ENCODE data around the gene OR14I1. TPM values are rescaled to one million over a fixed set of nuclear protein-coding genes. Genes with fewer than 3 reads are reported as not detected.

The OR14I1 gene
- total RNA-seq = not detected
- long read RNA-seq = 0 reads

DNA sequence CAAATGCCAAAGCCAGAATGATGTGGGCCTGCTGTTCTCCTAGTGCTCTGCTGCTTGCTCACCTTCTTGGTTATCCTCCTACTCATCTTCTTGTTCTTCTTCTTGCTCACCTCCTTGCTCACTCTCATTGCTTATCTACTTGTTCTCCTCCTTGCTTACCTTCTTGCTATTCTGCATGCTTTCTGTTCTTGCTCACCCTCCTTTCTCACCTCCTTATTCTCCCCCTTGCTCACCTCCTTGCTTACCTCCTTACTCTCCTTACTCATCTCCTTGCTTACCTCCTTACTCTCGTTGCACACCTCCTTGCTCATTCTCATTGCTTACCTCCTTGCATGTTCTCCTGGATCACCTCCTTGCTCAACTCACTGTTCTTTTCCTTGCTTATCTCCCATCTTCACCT lies at the start of gene OR14I1:
OR14I1 (minus strand) TSS at position 53 of the 400 bp plus-strand sequence.
- DNase-seq (ENCODE audit: low spot score) = no peak

DNA sequence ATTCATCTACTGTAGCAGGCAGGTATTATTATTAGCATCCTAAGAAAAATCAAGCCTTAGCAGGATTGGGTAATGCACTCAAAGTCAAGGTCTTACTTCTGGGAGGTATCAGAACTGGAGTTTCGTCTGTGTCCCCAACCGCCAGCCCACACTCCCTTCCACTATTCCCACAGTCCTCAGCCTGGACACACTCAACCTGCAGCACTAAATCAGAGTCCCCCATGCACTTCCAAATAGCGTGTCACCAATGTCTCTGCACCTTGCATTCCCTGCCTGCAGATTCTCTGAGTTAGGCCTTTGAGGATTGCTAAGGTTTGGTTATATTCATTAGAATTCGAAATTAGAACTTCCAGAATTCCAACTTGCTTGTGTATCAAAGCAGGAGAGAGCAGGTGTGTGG lies 49.1 kb upstream of the OR14I1 start:
- no peak for DNase-seq (ENCODE audit: low spot score)

GRCh38 chr1:248751142-248751541 lies 48.6 kb upstream of the OR14I1 start:
- DNase-seq (ENCODE audit: low spot score) = no peak

DNA sequence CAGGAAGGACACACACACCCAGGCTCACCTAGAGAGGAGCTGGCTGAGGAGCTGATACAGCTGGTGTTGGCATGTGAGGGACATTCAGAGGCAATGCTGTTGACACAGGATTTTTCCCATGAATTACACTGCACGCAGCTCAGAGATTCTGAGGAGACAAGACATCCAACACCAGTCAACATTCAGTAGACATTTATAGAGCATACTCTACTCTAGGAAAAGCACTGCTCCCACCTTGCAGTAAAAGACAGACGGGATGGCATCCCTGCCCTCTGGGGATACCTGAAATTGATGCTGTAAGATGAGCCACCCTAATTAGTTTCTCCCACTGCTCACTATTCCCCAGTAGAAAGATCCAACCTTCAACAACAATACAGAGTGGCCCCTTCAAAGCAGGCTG lies 47.9 kb upstream of the OR14I1 start:
- no peak for DNase-seq (ENCODE audit: low spot score)

GRCh38 chr1:248748211-248748610 lies 45.6 kb upstream of the OR14I1 start:
- no peak for DNase-seq (ENCODE audit: low spot score)

DNA sequence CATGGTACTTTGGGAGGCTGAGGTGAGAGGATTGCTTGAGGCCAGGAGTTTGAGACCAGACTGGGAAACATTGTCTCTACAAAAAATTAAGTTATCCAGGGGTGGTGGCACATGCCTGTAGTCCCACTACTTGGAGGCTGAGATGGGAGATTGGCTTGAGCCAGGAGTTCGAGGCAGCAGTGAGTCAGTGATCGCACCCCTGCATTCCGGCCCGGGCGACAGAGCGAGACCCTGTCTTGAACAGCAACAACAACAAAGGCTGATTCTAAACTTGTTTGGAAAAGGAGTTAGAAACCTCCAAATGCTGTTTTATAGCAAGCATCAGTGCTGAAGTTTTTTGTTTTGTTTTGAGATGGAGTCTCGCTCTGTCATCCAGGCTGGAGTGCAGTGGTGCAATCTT lies 38.3 kb upstream of the OR14I1 start:
- no peak for DNase-seq (ENCODE audit: low spot score)

DNA sequence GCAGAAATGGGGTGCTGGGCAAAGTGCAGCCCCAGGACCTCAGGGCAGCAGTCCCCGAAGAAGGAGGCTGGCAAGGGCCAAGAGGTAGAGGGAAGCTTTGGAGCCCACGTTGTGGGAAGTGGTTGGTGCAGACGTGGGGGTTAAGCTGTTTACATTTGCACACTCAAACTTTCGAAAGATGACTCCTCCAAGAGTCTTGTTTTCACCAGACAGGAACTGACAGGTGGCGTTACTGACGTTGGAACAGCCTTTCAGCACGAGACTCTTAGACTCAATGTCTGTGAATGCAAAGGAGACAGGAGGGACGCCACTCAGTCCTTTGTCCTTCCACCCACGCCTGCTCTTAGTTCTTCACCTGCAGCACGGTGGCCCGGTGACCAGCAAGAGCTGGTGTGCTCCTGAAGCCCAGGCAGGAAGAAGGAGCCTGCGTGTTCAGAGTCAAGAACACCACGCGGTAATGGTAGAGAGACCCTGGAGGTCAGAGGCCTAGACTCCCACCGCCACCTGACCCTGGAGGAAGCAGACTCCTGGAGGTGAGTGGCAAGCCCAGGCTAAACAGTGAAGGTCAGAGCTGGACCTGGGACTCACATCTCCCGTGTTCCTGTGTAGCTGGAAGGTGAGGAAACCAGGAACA lies 37.1 kb upstream of the OR14I1 start:
- no peak for DNase-seq (ENCODE audit: low spot score)

- no peak for DNase-seq (ENCODE audit: low spot score)
These were observed 34.9 kb upstream of the OR14I1 start for GRCh38 chr1:248737457-248737856.

DNA sequence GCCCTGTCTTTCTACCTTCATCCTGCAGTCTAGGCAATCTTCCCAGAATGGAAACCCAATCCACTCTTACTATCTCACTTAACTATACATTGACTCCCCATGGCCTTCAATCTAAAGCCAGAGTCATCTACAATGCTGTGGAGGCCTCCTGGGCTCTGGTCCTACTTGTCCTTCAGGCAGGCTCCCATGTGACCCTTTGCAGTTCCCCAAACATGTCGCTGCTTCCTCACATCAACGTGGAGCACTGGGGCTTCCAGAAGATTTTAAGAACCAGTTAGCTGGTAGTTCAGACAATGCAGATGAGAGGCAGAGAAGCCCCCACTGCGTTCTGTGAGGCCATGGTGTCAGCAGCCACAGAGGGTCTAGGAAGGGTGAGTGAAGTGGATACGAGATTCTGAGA lies 34.4 kb upstream of the OR14I1 start:
- no peak for DNase-seq (ENCODE audit: low spot score)

DNA sequence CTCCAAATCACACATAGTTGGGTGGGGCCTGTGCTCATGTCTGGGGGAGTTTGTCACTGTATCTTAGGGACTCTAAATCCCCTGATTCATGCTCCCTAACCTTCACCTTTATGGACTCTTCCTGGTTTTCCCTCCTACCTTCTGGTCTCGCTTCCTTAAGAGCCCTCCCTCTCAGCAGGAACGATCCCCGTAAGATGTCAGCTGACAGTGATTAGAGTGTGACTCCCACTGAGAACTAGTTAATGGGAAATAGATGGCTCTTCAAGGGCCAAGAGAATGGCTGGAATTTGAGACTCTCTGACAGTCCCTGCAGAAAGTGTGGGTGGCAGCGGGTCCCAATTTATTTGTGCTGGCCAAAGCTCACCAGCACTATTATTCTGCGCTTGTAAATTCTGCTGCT lies 31.0 kb upstream of the OR14I1 start:
- DNase-seq (ENCODE audit: low spot score) = no peak

- DNase-seq (ENCODE audit: low spot score) = no peak
These were observed 28.2 kb upstream of the OR14I1 start for GRCh38 chr1:248730507-248731335.

GRCh38 chr1:248714248-248714647 lies 11.7 kb upstream of the OR14I1 start:
- no peak for DNase-seq (ENCODE audit: low spot score)

- no peak for DNase-seq (ENCODE audit: low spot score)
These were observed 7.8 kb upstream of the OR14I1 start for GRCh38 chr1:248710305-248710900.

- no peak for DNase-seq (ENCODE audit: low spot score)
These were observed 2.0 kb upstream of the OR14I1 start for GRCh38 chr1:248704606-248705005.

DNA sequence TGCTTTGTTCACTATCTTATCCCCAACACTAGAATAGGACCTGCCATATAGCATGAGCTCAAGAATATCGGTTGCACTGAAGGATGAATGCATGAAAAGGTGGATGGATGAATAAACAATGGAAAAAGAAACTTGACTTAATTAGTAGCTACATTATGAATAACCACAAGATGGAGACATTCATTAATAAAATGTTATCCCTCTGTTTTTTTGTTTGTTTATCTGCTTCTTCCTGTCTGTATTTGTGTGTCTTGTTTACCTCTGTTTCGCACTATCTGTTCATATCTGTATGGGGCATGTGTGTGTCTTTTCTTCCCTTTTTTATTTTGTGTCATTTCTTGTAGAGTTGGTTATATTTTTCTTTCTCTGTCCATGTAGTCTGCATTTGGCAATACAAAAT lies 1.1 kb upstream of the OR14I1 start:
- no peak for DNase-seq (ENCODE audit: low spot score)

- no peak for DNase-seq (ENCODE audit: low spot score)
These were observed 3.5 kb downstream of the OR14I1 start for GRCh38 chr1:248699099-248699498.

GRCh38 chr1:248697907-248698306 lies 4.7 kb downstream of the OR14I1 start:
- no peak for DNase-seq (ENCODE audit: low spot score)

- DNase-seq (ENCODE audit: low spot score) = no peak
These were observed 5.8 kb downstream of the OR14I1 start for GRCh38 chr1:248696774-248697173.

- no peak for DNase-seq (ENCODE audit: low spot score)
These were observed 6.3 kb downstream of the OR14I1 start for GRCh38 chr1:248696261-248696660.

DNA sequence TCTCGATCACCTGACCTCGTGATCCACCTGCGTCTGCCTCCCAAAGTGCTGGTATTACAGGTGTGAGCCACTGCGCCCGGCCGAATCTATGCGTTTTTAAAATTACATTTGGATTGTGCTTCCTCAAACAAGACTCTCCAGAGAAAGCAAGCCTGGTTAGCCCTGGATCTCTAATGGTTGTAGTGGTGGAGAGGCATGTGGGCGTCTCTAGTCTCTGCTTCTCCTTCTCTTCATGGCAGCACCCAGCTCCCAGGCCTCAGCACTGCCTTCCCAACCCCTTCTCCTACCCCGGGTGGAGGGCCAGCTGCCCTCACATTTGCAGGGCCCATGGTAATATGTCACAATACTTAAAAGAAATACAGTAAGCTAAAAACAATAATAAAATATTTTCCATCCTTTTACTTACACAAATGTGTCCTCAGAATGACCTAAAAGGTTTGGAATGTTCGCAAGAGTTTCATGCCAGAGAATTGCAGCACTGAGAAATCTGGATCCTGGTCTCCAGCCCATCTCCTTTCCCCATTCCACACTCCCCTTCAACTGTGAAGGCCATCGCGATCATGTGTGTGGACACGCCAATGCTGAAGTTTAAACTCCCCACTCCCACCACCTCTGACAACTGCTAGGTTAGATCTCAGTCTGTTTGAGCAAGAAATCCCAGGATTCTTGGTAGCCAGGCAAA lies 7.0 kb downstream of the OR14I1 start:
- DNase-seq (ENCODE audit: low spot score) = no peak

DNA sequence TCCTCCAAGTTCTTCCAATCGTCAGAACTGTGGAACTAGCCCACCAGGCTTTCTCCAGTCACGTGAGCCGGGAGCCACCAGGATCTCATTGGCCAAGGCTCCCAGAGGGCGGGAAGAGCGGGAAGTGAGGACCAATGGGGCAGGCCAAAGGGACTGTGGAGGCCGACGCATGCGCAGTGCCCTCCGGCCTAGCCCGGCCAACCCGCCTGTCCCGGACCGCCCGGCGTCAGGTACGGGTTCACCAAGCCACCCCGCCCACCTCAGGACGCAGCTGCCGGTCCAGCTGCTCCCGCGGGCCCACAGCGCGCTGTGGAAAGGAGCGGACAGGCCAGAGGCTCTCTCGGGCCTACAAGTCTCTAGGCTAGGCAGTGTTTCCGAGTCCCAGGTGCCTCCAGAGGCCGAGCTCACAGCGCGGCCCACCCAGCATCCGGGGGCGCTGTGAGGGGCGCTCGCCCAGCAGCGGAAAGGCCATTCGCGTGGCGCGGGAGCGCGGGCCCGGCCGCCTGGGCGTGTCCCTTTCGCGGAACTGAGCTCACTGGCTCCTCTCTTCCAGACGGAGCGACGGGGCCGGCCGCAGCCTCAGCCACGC lies 10.9 kb downstream of the OR14I1 start:
- no peak for DNase-seq (ENCODE audit: low spot score)

Data from mesenteric fat pad (tissue), 1 donor.